Right ventricle myocardium superior (tissue), 1 donor: Measurements from ENCODE around the gene ADRA2B. TPM values are rescaled to one million over a fixed set of nuclear protein-coding genes. Genes with fewer than 3 reads are reported as not detected.
"Not testable (repeated sequence)": the region's sequence is repeated elsewhere in the genome, so short reads cannot be mapped to it uniquely, and the experiment has no call there.

Experiments
- ATAC-seq: fragments of 200-7000 bp; cut with Tn5 transposase; one replicate; pipeline ENCODE4 v1.9.1; 2020; ENCODE audit warnings: mild to moderate bottlenecking; ENCODE audit not compliant: poor library complexity
- DNase-seq: peaks from one replicate; pipeline ENCODE4 v3.0.0-alpha.2; 2020
- intact Hi-C: fragments of 100-400 bp; cut with DNase I; formaldehyde crosslinking; loops from one replicate; pipeline ENCODE4 v1.11.2; 2022
- long read RNA-seq: library from polyadenylated mRNA; unstranded; transcript quantifications from one replicate; pipeline ENCODE4 v2.0.0, GENCODE V29; 2021
- total RNA-seq: library from RNA; stranded (reverse); fragmentation: NEBNext Ultra II Directional; extraction: Animal tissue kit (Norgen Biotek cat#: 25700); gene quantifications from one replicate; pipeline ENCODE4 v1.2.1, GENCODE V29; 2021
- donor health status: DM: no; HTN: yes; CAD: no; lungs with severe emphysema.

ADRA2B gene
- total RNA-seq = 6.4 TPM
- long read RNA-seq, transcript ADRA2B-201 (1 exons, 3,371 nt) = major isoform, 36 of 44 reads
- long read RNA-seq, partial matches to known transcripts = 0 of 44 reads
- long read RNA-seq, other reads (novel, unspliced or antisense) = 8 of 44 reads

GRCh38 chr2:96116424-96116878 lies at the start of gene ADRA2B:
Gene ADRA2B (minus strand): TSS chr2:96116571. CDS start chr2:96116149, 422 bp downstream.
- DNase-seq = peak; percentile 70
- ATAC-seq = peak; percentile 80
- intact Hi-C loops = no loop called here

DNA sequence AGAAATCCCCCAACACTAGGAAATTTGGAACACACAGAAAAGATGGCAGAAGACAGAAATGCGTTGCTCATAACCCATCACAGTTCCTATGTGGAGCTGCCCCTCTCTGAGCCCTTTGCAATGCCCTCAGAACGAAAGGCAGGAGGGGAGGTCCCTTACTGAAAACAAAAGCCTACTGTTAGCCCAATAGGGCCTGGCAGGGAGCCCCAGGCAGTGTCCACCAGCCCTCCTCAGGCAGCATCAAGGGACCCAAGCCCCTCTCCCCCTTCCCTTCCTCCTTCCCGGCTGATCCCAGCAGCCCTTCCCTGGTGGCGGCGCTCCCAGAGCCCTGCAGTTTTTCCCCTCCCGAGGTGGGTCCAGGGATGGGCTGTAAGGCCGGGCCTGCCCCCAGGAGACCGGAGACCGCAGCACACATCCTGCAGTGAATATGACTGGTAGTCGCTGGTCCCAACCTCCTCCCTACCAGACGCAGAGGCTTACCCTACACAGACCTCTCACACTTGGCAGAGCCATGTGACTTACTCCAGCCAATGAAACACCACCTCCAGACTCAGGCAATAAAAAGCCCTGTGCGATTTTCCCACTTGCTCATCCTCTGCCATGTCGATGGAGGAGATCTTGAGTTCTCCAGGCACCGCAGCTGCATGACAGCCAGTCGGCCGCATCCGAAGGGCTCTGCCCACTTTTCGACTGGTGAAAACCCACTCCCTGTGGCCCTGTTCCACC lies 48.3 kb upstream of the ADRA2B start:
- intact Hi-C loops = no loop called here
- DNase-seq = no peak
- no peak for ATAC-seq

DNA sequence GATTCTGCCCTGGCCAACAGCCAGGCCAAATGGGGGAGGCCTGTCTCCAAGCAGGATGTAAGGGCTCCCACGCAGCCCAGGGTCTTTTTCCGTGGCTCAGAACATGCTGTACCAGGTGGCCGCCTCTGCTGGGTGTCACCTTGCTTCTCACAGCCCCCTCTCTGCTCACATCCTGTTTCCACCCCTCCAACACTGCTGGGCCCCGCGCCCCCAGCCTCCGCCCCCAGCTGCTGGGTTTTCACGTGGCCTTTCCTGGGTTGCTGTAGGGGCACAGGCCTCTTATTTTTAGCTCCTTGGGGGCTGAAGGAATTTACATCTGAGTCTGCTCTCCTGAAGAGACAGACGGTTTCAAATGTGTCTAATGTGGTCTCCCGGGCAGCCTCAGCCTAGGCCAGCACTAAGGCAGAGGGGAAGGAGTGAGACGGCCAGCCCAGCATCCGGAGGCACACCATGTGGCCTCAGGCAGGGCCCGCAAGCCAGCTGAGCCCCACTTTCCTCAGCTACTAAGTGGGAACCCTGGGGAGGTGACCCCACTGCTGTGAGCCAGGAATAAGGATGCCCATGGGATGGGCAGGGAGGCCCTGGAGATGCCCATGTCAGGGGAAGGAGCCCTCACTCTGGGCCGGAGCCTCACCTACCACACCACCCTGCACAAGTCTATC lies 47.5 kb upstream of the ADRA2B start:
- intact Hi-C loops = no loop called here
- no peak for ATAC-seq
- DNase-seq = no peak

GRCh38 chr2:96163415-96163767 lies 47.0 kb upstream of the ADRA2B start:
- DNase-seq = no peak
- no peak for ATAC-seq
- intact Hi-C loops = no loop called here

DNA sequence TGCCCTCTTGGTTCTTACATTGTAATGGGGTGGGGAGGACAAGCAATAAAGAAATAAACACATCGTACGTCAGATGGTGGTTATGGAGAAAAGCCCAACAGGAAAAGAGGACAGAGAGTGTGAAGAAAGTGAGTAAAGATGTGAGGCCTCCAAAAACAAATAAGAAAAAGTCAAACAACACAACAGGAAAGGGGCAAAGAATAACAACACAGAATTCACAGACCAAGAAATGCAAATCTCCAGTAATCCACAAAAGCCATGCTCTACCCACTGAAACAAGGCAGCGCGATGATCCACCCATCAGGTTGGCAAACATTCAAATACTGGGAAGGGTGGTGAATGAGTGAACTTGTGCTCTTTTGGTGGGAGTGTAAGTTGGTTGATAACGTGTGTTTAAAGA lies 45.5 kb upstream of the ADRA2B start:
- DNase-seq (no peak), ATAC-seq (no peak)
- intact Hi-C loops = no loop called here

DNA sequence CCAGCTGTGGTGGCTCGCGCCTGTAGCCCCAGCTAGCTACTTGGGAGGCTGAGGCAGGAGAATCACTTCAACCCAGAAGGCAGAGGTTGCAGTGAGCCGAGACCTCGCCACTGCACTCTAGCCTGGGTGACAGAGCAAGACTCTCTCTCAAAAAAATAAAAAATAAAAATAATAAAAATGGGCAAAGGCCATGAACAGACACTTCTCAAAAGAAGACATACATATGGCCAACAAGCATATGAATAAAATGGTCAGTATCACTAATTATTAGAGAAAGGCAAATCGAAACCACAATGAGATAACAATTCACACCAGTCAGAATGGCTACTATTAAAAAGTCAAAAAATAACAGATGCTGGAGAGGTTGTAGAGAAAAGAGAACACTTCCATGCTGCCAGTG lies 44.0 kb upstream of the ADRA2B start:
- intact Hi-C loops, ATAC-seq, DNase-seq: not testable (repeated sequence)

- intact Hi-C loops = no loop called here
- DNase-seq = peak; percentile 18
These were observed 42.9 kb upstream of the ADRA2B start for GRCh38 chr2:96159084-96159830.

GRCh38 chr2:96158554-96158940 lies 42.2 kb upstream of the ADRA2B start:
- DNase-seq (peak; percentile 8), ATAC-seq (no peak)
- intact Hi-C loops = no loop called here

More at GRCh38 chr2:96159084-96159830, 42.9 kb upstream of the ADRA2B start:
- ATAC-seq = no peak

DNA sequence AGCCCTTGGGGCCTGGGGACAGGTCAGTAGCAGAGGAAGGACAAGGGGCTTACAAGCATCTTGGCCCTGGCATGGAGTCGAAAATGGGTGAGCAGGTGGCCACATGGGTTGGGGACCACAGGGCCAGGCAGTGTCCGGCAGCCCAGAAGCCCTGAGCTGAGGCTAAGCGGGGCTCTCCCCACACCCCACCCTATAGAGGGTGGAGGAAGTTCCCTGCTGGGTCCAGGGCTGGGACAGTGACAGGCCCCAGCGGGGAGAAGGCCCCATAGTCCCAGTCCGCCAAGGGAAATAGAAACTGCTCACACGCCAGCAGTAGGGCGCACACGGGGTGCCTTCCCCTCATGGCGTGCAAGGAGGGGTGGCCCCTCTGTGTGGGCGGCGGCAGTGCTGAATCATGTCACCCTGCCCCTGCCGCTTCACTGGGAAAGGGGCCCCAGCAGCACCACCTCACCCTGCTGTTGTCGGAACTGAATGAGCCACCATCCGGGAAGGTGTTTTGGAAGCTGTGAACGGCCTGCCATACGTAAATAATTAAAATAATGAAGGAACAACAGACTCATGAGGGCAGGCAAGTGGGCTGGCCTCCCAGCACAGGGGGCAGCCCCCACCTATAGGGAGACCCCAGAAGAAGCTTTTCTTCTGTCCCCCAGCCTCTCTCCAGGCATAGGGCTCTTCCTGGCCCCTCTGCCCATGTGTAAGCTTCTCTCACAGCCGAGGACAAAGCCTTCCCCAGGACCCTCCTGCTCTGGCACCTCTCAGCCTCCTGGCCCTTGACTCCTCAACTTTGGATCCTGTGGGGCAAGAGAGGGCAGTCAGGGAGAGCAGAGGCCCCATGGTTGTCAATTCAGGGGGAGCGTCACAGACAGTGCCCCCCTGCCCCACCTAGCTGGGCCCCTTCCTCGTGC lies 41.5 kb upstream of the ADRA2B start:
- ATAC-seq (no peak), DNase-seq (peak; percentile 35)
- intact Hi-C loops = no loop called here

DNA sequence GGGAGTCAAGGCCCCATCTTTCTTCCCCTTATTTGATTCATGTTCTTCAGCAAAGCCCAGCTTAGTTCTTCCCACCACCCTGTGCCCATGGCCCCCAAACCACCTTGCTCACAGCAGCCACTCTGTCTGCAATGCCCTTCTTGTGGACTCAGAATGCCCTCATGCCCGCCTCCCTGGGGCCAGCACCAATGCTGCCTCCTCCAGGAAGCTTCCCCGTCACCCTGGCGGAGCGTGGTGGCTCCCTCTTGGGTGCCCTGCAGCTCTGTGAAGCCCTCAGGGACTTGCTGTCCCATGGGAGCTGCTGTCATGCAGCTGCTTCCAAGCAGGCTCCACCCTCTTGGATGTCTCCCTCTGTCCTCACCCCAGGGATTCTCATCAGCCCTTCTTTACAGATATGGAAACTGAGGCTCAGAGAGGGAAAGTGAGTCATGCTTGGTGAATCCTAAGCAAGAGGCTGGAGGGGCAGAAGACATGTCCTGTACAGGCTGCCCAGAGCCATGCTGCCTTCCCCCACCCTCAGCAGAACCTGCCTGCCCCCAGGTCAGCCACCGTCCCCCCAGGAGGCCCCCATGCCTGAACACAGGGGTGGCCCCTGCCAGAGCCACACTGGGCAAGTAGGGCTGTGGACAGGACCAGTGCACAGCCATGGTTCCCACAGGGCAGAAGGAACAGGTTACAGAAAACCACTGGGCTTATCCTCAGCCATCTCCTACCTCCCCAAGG lies 40.7 kb upstream of the ADRA2B start:
- DNase-seq (peak; percentile 20), ATAC-seq (no peak)
- intact Hi-C loops = no loop called here

- DNase-seq = no peak
- no peak for ATAC-seq
- intact Hi-C loops = no loop called here
These were observed 39.8 kb upstream of the ADRA2B start for GRCh38 chr2:96156011-96156820.

DNA sequence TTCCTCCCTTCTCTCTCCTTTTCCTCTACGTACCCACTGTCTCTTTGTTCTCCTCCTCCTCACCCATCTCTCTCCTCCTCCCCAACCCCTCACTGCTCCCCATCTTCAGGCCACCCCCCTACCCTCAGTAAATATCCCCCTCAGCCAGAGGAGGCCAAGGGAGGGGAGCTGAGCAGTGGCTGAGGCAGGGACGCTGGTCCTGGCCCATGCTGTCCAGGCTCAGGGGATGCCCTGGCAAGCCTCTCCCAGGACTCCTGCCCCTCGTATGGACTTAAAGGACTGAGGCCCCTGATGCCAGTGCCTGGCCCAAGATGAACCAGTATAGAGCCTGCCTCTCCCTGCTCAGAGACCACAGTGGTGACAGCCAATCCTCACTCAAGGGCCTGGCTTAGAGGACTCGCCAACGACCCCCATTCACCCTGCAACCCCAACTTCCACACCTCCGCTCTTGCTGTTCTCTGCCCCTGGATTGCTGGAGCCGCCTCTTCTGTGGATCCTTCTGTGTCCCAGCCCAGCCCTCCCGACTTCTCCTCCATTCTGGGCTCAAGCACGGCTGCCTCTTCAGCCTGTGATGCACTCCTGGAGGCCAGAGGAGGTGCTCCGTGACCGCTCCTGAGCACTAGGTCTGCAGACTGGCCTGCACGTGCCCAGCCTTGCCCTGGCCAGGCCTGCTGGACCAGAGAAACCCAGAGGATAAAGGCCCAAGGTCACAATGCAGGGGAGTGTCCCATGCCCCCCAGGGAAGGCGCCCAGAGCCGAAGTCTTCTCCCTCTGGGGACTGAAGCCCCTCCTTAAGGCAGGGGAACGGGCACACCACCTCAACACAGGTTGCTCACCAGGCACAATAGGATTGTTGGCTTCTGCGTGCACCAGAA lies 38.4 kb upstream of the ADRA2B start:
- intact Hi-C loops = no loop called here
- no peak for ATAC-seq
- peak; percentile 30 for DNase-seq

DNA sequence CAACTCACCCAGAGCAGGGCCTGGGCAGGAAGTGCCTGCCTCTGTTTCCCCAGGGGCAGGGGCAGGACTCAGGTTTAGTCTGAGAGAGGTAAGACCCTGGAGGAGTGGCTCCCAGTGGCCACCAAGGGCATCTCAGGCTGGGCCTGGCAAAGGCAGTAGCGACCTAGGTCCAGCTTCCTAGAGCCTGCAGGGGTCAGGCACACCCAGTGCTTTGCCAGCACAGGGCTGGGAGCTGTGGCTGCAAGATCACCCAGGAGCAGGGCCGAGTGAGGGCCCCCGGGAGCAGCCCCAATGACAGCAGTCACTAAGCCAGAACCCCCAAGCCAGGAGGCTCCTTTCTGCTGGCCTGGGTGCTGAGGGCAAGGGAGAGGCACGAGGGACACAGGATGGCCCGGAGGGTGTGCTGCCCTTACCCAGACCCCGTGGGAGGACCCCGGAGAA lies 37.6 kb upstream of the ADRA2B start:
- DNase-seq (peak; percentile 20), ATAC-seq (no peak)
- intact Hi-C loops = no loop called here

DNA sequence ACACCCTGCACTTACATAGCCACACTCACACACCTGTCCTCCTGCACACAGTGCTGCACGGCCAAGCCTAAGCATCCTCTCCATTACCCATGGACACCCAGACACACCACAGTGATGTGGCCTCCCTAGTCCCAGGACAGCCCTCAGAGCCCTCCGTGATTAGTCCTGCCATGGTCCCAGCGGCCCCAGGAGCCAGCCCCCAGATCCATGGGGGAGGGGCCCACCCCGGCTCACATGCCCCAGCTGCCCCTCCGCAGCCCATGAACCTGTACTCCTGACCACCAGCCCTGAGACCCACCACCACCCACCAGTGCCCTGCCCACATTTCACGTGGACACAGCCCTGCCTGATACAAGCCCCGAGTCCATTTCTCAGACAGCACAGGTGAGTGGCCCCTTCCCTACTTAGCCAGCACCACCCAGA lies 36.9 kb upstream of the ADRA2B start:
- intact Hi-C loops = no loop called here
- DNase-seq = no peak
- no peak for ATAC-seq

DNA sequence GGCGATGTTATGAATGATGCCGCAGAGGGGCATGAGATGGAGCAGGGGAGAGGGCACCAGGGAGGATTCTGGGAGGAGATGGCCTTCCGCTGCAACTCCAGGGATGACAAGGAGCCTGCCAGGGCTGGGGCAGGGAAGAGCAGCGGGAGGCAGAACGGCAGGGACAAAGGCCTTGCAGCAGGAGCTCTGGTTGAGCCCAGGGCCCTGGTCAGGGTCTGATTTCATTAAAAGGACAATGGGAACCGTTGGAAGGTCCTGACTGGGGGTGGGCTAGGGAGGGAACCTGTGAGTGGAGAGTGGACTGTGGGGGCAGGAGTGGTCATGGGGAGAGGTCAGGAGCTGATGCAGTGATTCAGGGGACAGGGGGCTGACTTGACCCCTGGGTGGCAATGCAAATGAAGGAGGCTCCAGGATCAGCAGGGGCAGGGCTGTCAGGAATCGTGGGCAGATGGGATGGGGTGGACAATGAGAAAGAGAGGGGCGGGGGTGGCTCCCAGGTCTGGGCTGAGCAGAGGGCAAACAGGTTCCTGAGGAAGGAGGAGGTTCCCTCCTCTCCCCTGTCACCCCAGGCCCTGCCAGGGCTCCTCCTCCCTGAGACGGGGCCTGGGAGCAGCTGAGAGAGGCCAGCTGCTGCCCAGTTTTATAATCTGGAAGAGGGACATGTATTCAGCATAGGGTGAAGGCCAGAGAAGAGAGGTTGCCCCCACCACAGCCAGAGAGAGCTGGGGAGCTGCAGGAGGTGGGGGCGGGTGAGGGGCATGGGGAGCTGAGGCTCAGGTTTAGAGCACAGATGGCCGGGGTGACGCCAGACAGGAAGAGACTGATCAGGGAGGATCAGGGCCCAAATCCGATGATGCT lies 36.2 kb upstream of the ADRA2B start:
- ATAC-seq = no peak
- intact Hi-C loops = no loop called here
- DNase-seq = no peak
